Fibroblast of lung (primary cell): ENCODE measurements around the gene MPND. TPM values are rescaled to one million over a fixed set of nuclear protein-coding genes. Genes with fewer than 3 reads are reported as not detected.

Experiments used
- DNase-seq, 2 donors: peaks; one replicate each; pipeline versions ENCODE4 v3.0.0 to v3.0.0-alpha.2; 2010; ENCODE audit warnings: low read depth in 2 of 2
- H2AFZ ChIP-seq: 2 replicates; pipeline ENCODE4 v1.5.1; 2012; ENCODE audit warnings: low read length, control low read depth, inconsistent platforms
- H3K27ac ChIP-seq: 2 replicates; pipeline ENCODE4 v1.5.1; 2011; ENCODE audit warnings: low read length, control low read depth; ENCODE audit not compliant: insufficient read depth
- H3K27me3 ChIP-seq: 2 replicates; pipeline ENCODE4 v1.5.1; 2011; ENCODE audit warnings: mild to moderate bottlenecking, low read length; ENCODE audit not compliant: control insufficient read depth, insufficient read depth
- H3K36me3 ChIP-seq: 2 replicates; pipeline ENCODE4 v1.5.1; 2011; ENCODE audit warnings: low read length; ENCODE audit not compliant: control insufficient read depth, insufficient read depth
- H3K4me1 ChIP-seq: 2 replicates; pipeline ENCODE4 v1.5.1; 2011; ENCODE audit warnings: low read length; ENCODE audit not compliant: control insufficient read depth, insufficient read depth; ENCODE audit errors: extremely low read depth
- H3K4me2 ChIP-seq: 2 replicates; pipeline ENCODE4 v1.5.1; 2011; ENCODE audit warnings: low read length, control low read depth; ENCODE audit not compliant: insufficient read depth; ENCODE audit errors: extremely low read depth
- H3K4me3 ChIP-seq, 4 experiments: fragments of 200-600 bp in 1 of 4; sonication (generic) in 1 of 4; replicated peaks in 1 of 4; 2 replicates each; pipeline ENCODE4 v1.5.1; 2011 to 2016; ENCODE audit warnings: low read length in 4 of 4, low read depth in 3 of 4, mild to moderate bottlenecking in 3 of 4, control low read depth in 2 of 4, inconsistent platforms in 1 of 4, mixed read lengths in 1 of 4; ENCODE audit not compliant: insufficient read depth in 1 of 4; ENCODE audit errors: control extremely low read depth in 1 of 4
- H3K79me2 ChIP-seq: 2 replicates; pipeline ENCODE4 v1.5.1; 2012; ENCODE audit warnings: mild to moderate bottlenecking, low read length, inconsistent platforms; ENCODE audit not compliant: control insufficient read depth, insufficient read depth
- H3K9ac ChIP-seq: 2 replicates; pipeline ENCODE4 v1.5.1; 2011; ENCODE audit warnings: mild to moderate bottlenecking, low read length, control low read depth; ENCODE audit not compliant: insufficient read depth
- H3K9me3 ChIP-seq: 2 replicates; pipeline ENCODE4 v1.5.1; 2012; ENCODE audit warnings: low read depth, low read length; ENCODE audit not compliant: control insufficient read depth, insufficient read depth
- H4K20me1 ChIP-seq: 2 replicates; pipeline ENCODE4 v1.5.1; 2011; ENCODE audit warnings: low read length; ENCODE audit not compliant: control insufficient read depth, insufficient read depth; ENCODE audit errors: extremely low read depth
- EZH2 ChIP-seq: IDR thresholded peaks from 2 replicates; pipeline ENCODE4 v1.5.1; 2012; ENCODE audit warnings: low read length, control low read depth, mild to moderate bottlenecking; ENCODE audit errors: missing control alignments
- polyA plus RNA-seq, 2 donors: library from polyadenylated mRNA; depleted of rRNA in 1 of 2; stranded (reverse) in 1 of 2; unstranded in 1 of 2; fragments of >200 nt; gene quantifications; 2 replicates each; pipeline ENCODE4 v1.2.1, GENCODE V29; 2011 to 2012; ENCODE audit warnings: missing spikeins in 1 of 2
- total RNA-seq: library from RNA; depleted of rRNA; stranded (reverse); fragments of >200 nt; gene quantifications from 2 replicates; pipeline ENCODE4 v1.2.1, GENCODE V29; 2014
- TF ChIP-seq, protein P1 (sequence below), 2 donors: IDR thresholded peaks in 1 of 2; conservative IDR thresholded peaks in 1 of 2; 1 replicate in 1 of 2; 2 replicates in 1 of 2; pipeline ENCODE4 v1.5.1; 2011 to 2012; ENCODE audit warnings: low read length in 2 of 2, control low read depth in 1 of 2, inconsistent platforms in 1 of 2, low read depth in 1 of 2, mild to moderate bottlenecking in 1 of 2

Gene MPND
- total and polyA plus RNA-seq, 2 donors (not counting 1 experiment from before 2014, with no cell fraction given): 2.7 to 7.1 TPM

DNA sequence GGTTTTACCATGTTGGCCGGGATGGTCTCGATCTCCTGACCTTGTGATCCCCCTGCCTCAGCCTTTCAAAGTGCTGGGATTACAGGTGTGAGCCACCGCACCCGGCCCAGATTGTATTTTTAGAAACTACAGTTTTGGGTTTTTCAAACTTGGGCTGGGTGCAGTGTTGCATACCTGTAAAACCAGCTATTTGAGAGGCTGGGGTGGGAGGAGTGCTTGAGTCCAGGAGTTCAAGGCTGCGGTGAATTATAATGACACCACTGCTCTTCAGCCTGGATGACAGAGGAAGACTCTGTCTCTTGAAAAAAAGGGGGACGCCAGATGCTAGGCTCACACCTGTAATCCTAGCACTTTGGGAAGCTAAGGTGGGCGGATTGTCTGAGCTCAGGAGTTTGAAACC, 63.3 kb downstream of the MPND start:
- Histone ChIP-seq H3K4me2 (no peak overlapping the region), H3K36me3 (peaks cover 3% of the 10 kb centered on the region), H4K20me1 (no peaks in the 10 kb centered on the region), H3K9ac (no peak overlapping the region), H3K27ac (no peak overlapping the region), H2AFZ (no peak overlapping the region), H3K9me3 (no peaks in the 10 kb centered on the region), H3K79me2 (peaks cover 43% of the 10 kb centered on the region), H3K27me3 (no peaks in the 10 kb centered on the region), H3K4me3 (no peak overlapping the region), H3K4me1 (peaks cover 5% of the 10 kb centered on the region)
- TF ChIP-seq, protein P1, sequence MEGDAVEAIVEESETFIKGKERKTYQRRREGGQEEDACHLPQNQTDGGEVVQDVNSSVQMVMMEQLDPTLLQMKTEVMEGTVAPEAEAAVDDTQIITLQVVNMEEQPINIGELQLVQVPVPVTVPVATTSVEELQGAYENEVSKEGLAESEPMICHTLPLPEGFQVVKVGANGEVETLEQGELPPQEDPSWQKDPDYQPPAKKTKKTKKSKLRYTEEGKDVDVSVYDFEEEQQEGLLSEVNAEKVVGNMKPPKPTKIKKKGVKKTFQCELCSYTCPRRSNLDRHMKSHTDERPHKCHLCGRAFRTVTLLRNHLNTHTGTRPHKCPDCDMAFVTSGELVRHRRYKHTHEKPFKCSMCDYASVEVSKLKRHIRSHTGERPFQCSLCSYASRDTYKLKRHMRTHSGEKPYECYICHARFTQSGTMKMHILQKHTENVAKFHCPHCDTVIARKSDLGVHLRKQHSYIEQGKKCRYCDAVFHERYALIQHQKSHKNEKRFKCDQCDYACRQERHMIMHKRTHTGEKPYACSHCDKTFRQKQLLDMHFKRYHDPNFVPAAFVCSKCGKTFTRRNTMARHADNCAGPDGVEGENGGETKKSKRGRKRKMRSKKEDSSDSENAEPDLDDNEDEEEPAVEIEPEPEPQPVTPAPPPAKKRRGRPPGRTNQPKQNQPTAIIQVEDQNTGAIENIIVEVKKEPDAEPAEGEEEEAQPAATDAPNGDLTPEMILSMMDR (conservative IDR thresholded peaks at IDR 0.05 in 1 of 2, IDR thresholded peaks at IDR 0.05 in 1 of 2; ENCODE audit: low read depth in 1 of 2, low read length in 2 of 2): no peak
- no peak for TF ChIP-seq EZH2
- no peak for DNase-seq

DNA sequence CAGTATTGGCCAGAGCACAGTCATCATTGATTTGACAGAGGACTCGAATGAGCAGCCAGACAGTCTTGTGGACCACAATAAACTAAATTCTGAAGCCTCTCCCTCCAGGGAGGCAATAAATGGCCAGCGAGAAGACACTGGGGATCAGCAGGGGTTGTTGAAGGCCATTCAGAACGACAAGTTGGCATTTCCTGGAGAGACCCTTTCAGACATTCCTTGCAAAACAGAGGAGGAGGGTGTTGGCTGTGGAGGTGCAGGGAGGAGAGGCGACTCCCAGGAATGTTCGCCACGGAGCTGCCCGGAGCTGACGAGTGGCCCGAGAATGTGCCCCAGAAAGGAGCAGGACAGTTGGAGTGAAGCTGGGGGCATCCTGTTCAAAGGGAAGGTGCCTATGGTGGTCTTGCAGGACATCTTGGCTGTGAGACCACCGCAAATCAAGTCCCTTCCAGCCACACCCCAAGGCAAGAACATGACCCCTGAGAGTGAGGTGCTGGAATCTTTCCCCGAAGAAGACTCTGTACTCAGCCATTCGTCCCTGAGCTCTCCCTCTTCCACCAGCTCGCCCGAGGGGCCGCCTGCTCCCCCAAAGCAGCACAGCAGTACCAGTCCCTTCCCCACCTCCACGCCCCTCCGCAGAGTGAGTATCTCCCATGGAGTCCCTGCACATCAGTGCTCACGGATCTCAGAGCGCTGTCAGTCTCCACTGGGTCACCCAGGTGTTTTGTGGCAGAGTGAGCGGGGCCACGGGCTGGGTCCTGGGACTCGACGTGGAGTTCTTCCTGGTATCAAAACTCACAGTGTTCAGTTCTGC, 66.0 kb downstream of the MPND start:
- Histone ChIP-seq H3K9me3 (no peaks in the 10 kb centered on the region), H2AFZ (no peak overlapping the region), H4K20me1 (no peaks in the 10 kb centered on the region), H3K9ac (no peak overlapping the region), H3K27me3 (no peaks in the 10 kb centered on the region), H3K4me2 (no peak overlapping the region), H3K36me3 (peaks cover 6% of the 10 kb centered on the region), H3K27ac (no peak overlapping the region), H3K79me2 (peaks cover 31% of the 10 kb centered on the region), H3K4me1 (peaks cover under 1% of the 10 kb centered on the region), H3K4me3 (no peak overlapping the region)
- DNase-seq: no peak
- no peak for TF ChIP-seq EZH2
- TF ChIP-seq, protein P1 (conservative IDR thresholded peaks at IDR 0.05 in 1 of 2, IDR thresholded peaks at IDR 0.05 in 1 of 2; ENCODE audit: low read depth in 1 of 2, low read length in 2 of 2): no peak

Other genes with a start within 250 kb of the MPND start
- 159 and 177 TPM in 2 replicates for gene MAP2K2, start 219.4 kb upstream of the MPND start, total RNA-seq
- 61.6 and 100 TPM in 2 replicates for gene MAP2K2, start 219.4 kb upstream of the MPND start, polyA plus RNA-seq
- gene CREB3L3, start 189.9 kb upstream of the MPND start, total RNA-seq: 0.17 TPM in 1 of 2 replicates, not detected in the other
- gene CREB3L3, start 189.9 kb upstream of the MPND start, polyA plus RNA-seq: not detected in 2 replicates
- gene SIRT6, start 161.0 kb upstream of the MPND start, total RNA-seq: 9.2 and 10.0 TPM in 2 replicates
- 8.8 and 11.0 TPM in 2 replicates for gene SIRT6, start 161.0 kb upstream of the MPND start, polyA plus RNA-seq
- 2.3 and 2.6 TPM in 2 replicates for gene ANKRD24, start 160.9 kb upstream of the MPND start, total RNA-seq
- gene ANKRD24, start 160.9 kb upstream of the MPND start, polyA plus RNA-seq: 0.09 and 0.14 TPM in 2 replicates
- not detected in 2 replicates for gene EBI3, start 114.0 kb upstream of the MPND start, total RNA-seq
- 0.05 and 0.14 TPM in 2 replicates for gene EBI3, start 114.0 kb upstream of the MPND start, polyA plus RNA-seq
- gene YJU2, start 96.5 kb upstream of the MPND start, total RNA-seq: 12.6 and 14.7 TPM in 2 replicates
- gene YJU2, start 96.5 kb upstream of the MPND start, polyA plus RNA-seq: 10.7 and 16.3 TPM in 2 replicates
- gene SHD, start 64.3 kb upstream of the MPND start, total RNA-seq: not detected in 2 replicates
- gene SHD, start 64.3 kb upstream of the MPND start, polyA plus RNA-seq: not detected in 2 replicates
- not detected in 2 replicates for gene TMIGD2, start 41.2 kb upstream of the MPND start, total RNA-seq
- not detected in 2 replicates for gene TMIGD2, start 41.2 kb upstream of the MPND start, polyA plus RNA-seq
- 8.7 and 10.1 TPM in 2 replicates for gene FSD1, start 39.0 kb upstream of the MPND start, total RNA-seq
- 4.6 and 7.1 TPM in 2 replicates for gene FSD1, start 39.0 kb upstream of the MPND start, polyA plus RNA-seq
- 4.4 and 4.8 TPM in 2 replicates for gene STAP2, start 4.7 kb upstream of the MPND start, total RNA-seq
- 1.7 and 2.2 TPM in 2 replicates for gene STAP2, start 4.7 kb upstream of the MPND start, polyA plus RNA-seq
- 20.3 and 23.9 TPM in 2 replicates for gene SH3GL1, start 57.0 kb downstream of the MPND start, total RNA-seq
- 44.9 and 58.7 TPM in 2 replicates for gene SH3GL1, start 57.0 kb downstream of the MPND start, polyA plus RNA-seq
- gene CHAF1A, start 59.1 kb downstream of the MPND start, total RNA-seq: 3.9 and 5.9 TPM in 2 replicates
- gene CHAF1A, start 59.1 kb downstream of the MPND start, polyA plus RNA-seq: 5.9 and 15.4 TPM in 2 replicates
- gene UBXN6, start 114.2 kb downstream of the MPND start, total RNA-seq: 98.9 and 114 TPM in 2 replicates
- gene UBXN6, start 114.2 kb downstream of the MPND start, polyA plus RNA-seq: 49.1 and 53.3 TPM in 2 replicates
- gene HDGFL2, start 128.7 kb downstream of the MPND start, total RNA-seq: 47.8 and 51.2 TPM in 2 replicates
- gene HDGFL2, start 128.7 kb downstream of the MPND start, polyA plus RNA-seq: 19.5 and 23.6 TPM in 2 replicates
- gene PLIN4, start 174.9 kb downstream of the MPND start, total RNA-seq: 2.6 and 5.3 TPM in 2 replicates
- 0.05 and 0.07 TPM in 2 replicates for gene PLIN4, start 174.9 kb downstream of the MPND start, polyA plus RNA-seq
- gene PLIN5, start 191.7 kb downstream of the MPND start, total RNA-seq: not detected in 2 replicates
- not detected in 2 replicates for gene PLIN5, start 191.7 kb downstream of the MPND start, polyA plus RNA-seq
- not detected in 2 replicates for gene LRG1, start 196.5 kb downstream of the MPND start, total RNA-seq
- gene LRG1, start 196.5 kb downstream of the MPND start, polyA plus RNA-seq: 0.10 TPM in 1 of 2 replicates, not detected in the other
- gene SEMA6B, start 216.1 kb downstream of the MPND start, total RNA-seq: under 0.01 TPM in 2 replicates
- gene SEMA6B, start 216.1 kb downstream of the MPND start, polyA plus RNA-seq: 0.07 and 0.31 TPM in 2 replicates